K562 (cell line): ENCODE data around the gene SND1. TPM values are rescaled to one million over a fixed set of nuclear protein-coding genes. Genes with fewer than 3 reads are reported as not detected.
A peak's percentile ranks its signal among the peaks of the same experiment; 100 is the strongest.

Source experiments
- ATAC-seq: fragments of 200-7000 bp; cut with Tn5 transposase; 3 replicates; pipeline ENCODE4 v1.9.1; 2020; ENCODE audit warnings: moderate library complexity
- BruUV-seq: library from RNA; stranded (reverse); fragments of 400-500 nt; replicated peaks from 2 replicates; lab custom pipeline; 2021; lab: Mats Ljungman, UMichigan
- CTCF ChIA-PET: fragments of 300-600 bp; formaldehyde crosslinking; extraction: SDS; loops from one replicate; lab custom pipeline; 2021; ENCODE audit warnings: low intra/inter-chr PET ratio; lab: Yijun Ruan, JAX
- POLR2A ChIA-PET: fragments of 300-600, 350-650 bp; sonication (Branson Sonifier 250); formaldehyde crosslinking; extraction: SDS; loops from one replicate; lab custom pipeline; 2021; ENCODE audit warnings: antibody characterized with exemption, inconsistent platforms; lab: Yijun Ruan, JAX
- DNase-seq, 4 experiments: peaks; one replicate each; pipeline versions ENCODE4 v3.0.0 to v3.0.0-alpha.2; 2011 to 2018; ENCODE audit warnings: low spot score in 3 of 4, mixed read lengths in 3 of 4; ENCODE audit errors: extremely low read depth in 1 of 4
- FAIRE-seq: peaks from 2 replicates; lab custom pipeline; 2011; peaks lifted over from hg19 to GRCh38; lab: Jason Lieb, UNC
- H2AFZ ChIP-seq: 2 replicates; pipeline ENCODE4 v1.6.0; 2011; ENCODE audit warnings: low read depth, low read length, control low read depth, inconsistent platforms
- H3K27ac ChIP-seq: fragments of 200-600 bp; 3 replicates; pipeline ENCODE4 v1.8.0; 2011; ENCODE audit warnings: low read depth, mild to moderate bottlenecking, control low read depth, inconsistent platforms, low read length, moderate library complexity, mixed read lengths; ENCODE audit errors: extremely low read depth
- H3K27me3 ChIP-seq, 2 experiments: fragments of 300-600 bp in 1 of 2; 2 replicates in 1 of 2; 3 replicates in 1 of 2; pipeline versions ENCODE4 v1.6.0 to v1.8.0; 2011; ENCODE audit warnings: inconsistent platforms in 2 of 2, low read length in 2 of 2, mild to moderate bottlenecking in 1 of 2, mixed read lengths in 1 of 2, moderate library complexity in 1 of 2; ENCODE audit not compliant: control insufficient read depth in 2 of 2, insufficient read depth in 2 of 2
- H3K36me3 ChIP-seq: fragments of 300-600 bp; 3 replicates; pipeline ENCODE4 v1.8.0; 2011; ENCODE audit warnings: mild to moderate bottlenecking, low read length, inconsistent platforms; ENCODE audit not compliant: control insufficient read depth, insufficient read depth
- H3K4me1 ChIP-seq, 2 experiments: fragments of 200-600 bp in 1 of 2; replicated peaks in 1 of 2; 2 replicates in 1 of 2; 3 replicates in 1 of 2; pipeline versions ENCODE4 v1.5.1 to v1.8.0; 2011; ENCODE audit warnings: inconsistent platforms in 2 of 2, low read length in 2 of 2, mild to moderate bottlenecking in 1 of 2, mixed read lengths in 1 of 2, moderate library complexity in 1 of 2; ENCODE audit not compliant: control insufficient read depth in 2 of 2, insufficient read depth in 2 of 2
- H3K4me2 ChIP-seq: 2 replicates; pipeline ENCODE4 v1.6.1; 2011; ENCODE audit warnings: low read length, control low read depth, inconsistent platforms, mixed read lengths; ENCODE audit not compliant: insufficient read depth
- H3K4me3 ChIP-seq: fragments of 200-600 bp; sonication (generic), shearing (Covaris generic); 2 replicates; pipeline ENCODE4 v1.5.1; 2016; ENCODE audit warnings: control low read depth, inconsistent platforms
- H3K79me2 ChIP-seq: fragments of 200-600 bp; 3 replicates; pipeline ENCODE4 v1.8.0; 2011; ENCODE audit warnings: low read length, inconsistent platforms; ENCODE audit not compliant: control insufficient read depth, insufficient read depth
- H3K9ac ChIP-seq, 2 experiments: 2 replicates each; pipeline versions ENCODE4 v1.6.0 to v1.6.1; 2011; ENCODE audit warnings: low read depth in 2 of 2, low read length in 2 of 2, control low read depth in 1 of 2, inconsistent platforms in 1 of 2, mild to moderate bottlenecking in 1 of 2, mixed read lengths in 1 of 2; ENCODE audit not compliant: insufficient read depth in 1 of 2
- H3K9me1 ChIP-seq: one replicate; pipeline ENCODE4 v1.6.0; 2011; ENCODE audit warnings: inconsistent platforms, mild to moderate bottlenecking, low read length, moderate library complexity; ENCODE audit not compliant: control insufficient read depth, insufficient read depth
- H3K9me3 ChIP-seq: replicated peaks from 2 replicates; pipeline ENCODE4 v1.5.1; 2011; ENCODE audit warnings: low read depth, low read length, inconsistent platforms; ENCODE audit not compliant: control insufficient read depth, insufficient read depth
- H4K20me1 ChIP-seq: replicated peaks from 2 replicates; pipeline ENCODE4 v1.6.1; 2011; ENCODE audit warnings: low read length, inconsistent platforms, mixed read lengths; ENCODE audit not compliant: control insufficient read depth, insufficient read depth
- ATF3 ChIP-seq, 2 experiments: fragments of 450-650 bp in 1 of 2; sonication (generic) in 1 of 2; formaldehyde crosslinking in 1 of 2; IDR thresholded peaks in 1 of 2; conservative IDR thresholded peaks in 1 of 2; 2 replicates each; pipeline versions ENCODE4 v1.6.1 to v1.8.1; 2016 to 2023; ENCODE audit warnings: mild to moderate bottlenecking in 2 of 2, moderate library complexity in 2 of 2, inconsistent platforms in 1 of 2, missing genetic modification reagents in 1 of 2
- BMI1 ChIP-seq: fragments of 150-350 bp; IDR thresholded peaks from 2 replicates; pipeline ENCODE4 v1.6.1; 2014; ENCODE audit warnings: low read length
- CREB3 ChIP-seq: fragments of 450-650 bp; conservative IDR thresholded peaks from 2 replicates; pipeline ENCODE4 v1.6.1; 2016; ENCODE audit warnings: missing genetic modification characterization, low read depth, mild to moderate bottlenecking, missing compliant biosample characterization, moderate library complexity
- KLF6 ChIP-seq: fragments of 250-450 bp; sonication (Bioruptor Pico); IDR thresholded peaks from 2 replicates; pipeline ENCODE4 v1.4.0; 2020; ENCODE audit warnings: mild to moderate bottlenecking, moderate library complexity, borderline replicate concordance
- PTTG1 ChIP-seq: fragments of 450-650 bp; IDR thresholded peaks from 2 replicates; pipeline ENCODE4 v1.6.1; 2016; ENCODE audit warnings: low read depth, mild to moderate bottlenecking, missing genetic modification characterization, missing compliant biosample characterization
- RBM22 ChIP-seq: fragments of 200-400 bp; formaldehyde crosslinking; IDR thresholded peaks from 2 replicates; pipeline ENCODE4 v1.6.1; 2018; ENCODE audit warnings: low read length, low read depth; ENCODE audit not compliant: poor library complexity, severe bottlenecking
- SMARCB1 ChIP-seq: IDR thresholded peaks from 2 replicates; pipeline ENCODE4 v1.6.1; 2011; ENCODE audit warnings: improper control_type of control experiment, low read depth; ENCODE audit not compliant: insufficient read length
- WGBS: fragments of 100-300 bp; shearing (Covaris generic); methylation state at CpG from one replicate; pipeline ENCODE4 v1.1.6; 2016; ENCODE audit warnings: low coverage, mixed read lengths; ENCODE audit not compliant: insufficient coverage; ENCODE audit errors: missing lambda C conversion rate; 5-methylcytosine and 5-hydroxymethylcytosine counted together
- in situ Hi-C: fragments of 300-500 bp; cut with MboI; formaldehyde crosslinking; loops from 4 replicates; pipeline ENCODE4 v1.15.0; 2018; ENCODE audit warnings: inconsistent platforms, mixed read lengths
- intact Hi-C: fragments of 100-400 bp; cut with micrococcal nuclease; formaldehyde crosslinking; loops from 2 replicates; pipeline ENCODE4 v1.14.2; 2022
- polyA plus RNA-seq, 8 experiments: library from polyadenylated mRNA; depleted of rRNA in 4 of 8; stranded (reverse) in 5 of 8; unstranded in 3 of 8; fragments of >200 nt; fragmentation: Nextera tagmentation in 2 of 8; fragmentation: Illumina TruSeq in 1 of 8; extraction: Ambion mirVana in 2 of 8; extraction: Trizol in 1 of 8; gene quantifications; 2 replicates each; pipeline versions ENCODE4 v1.2.1 to v1.2.3, GENCODE V29; 2011 to 2014; ENCODE audit warnings: inconsistent platforms in 1 of 8, missing spikeins in 1 of 8
- total RNA-seq, 7 experiments: library from RNA; depleted of rRNA in 6 of 7; stranded (reverse); fragments of >200 nt in 6 of 7; fragmentation: Illumina TruSeq in 2 of 7; extraction: Trizol in 2 of 7; gene quantifications; 2 replicates each; pipeline versions ENCODE4 v1.2.1 to v1.2.3, GENCODE V29; 2011 to 2021; ENCODE audit warnings: low replicate concordance in 1 of 7

Gene SND1
- total and polyA plus RNA-seq, 9 of the 15 experiments (the other 6 are each of a cell fraction or from before 2014, with no cell fraction given): 46.5 to 307 (median 191) TPM

GRCh38 chr7:127828843-127829500, 177.0 kb downstream of the SND1 start (continued):
- no peak for TF ChIP-seq ATF3 (IDR thresholded peaks at IDR 0.05)
- no peak for TF ChIP-seq ATF3 (CRISPR knock-in tag; conservative IDR thresholded peaks at IDR 0.05)
- TF ChIP-seq BMI1: no peak
- no peak for TF ChIP-seq CREB3 (tag)
- no peak for TF ChIP-seq KLF6 (CRISPR knock-in tag)

- intact Hi-C loops: no loop called here
- Histone ChIP-seq H3K27me3 (no peaks in the 10 kb centered on the region), H3K79me2 (peaks cover 41% of the 10 kb centered on the region), H3K4me2 (no peak overlapping the region), H3K4me1 (no peaks in the 10 kb centered on the region), H3K4me3 (no peak overlapping the region), H3K36me3 (peaks cover 40% of the 10 kb centered on the region; the same call in 2 of the 3 replicates), H3K9me1 (no peaks in the 10 kb centered on the region), H3K9ac (no peak overlapping the region), H2AFZ (no peak overlapping the region), H3K27ac (no peak overlapping the region), H4K20me1 (no peaks in the 10 kb centered on the region), H3K9me3 (peaks cover 2% of the 10 kb centered on the region; the same call in 1 of the 2 replicates)
- in situ Hi-C loops: no loop called here
- BruUV-seq: no TSS peak
- ChIA-PET POLR2A (interaction anchor here (0.5 to 0.7 kb wide), 2 partner anchors 8 to 152 kb away, joined by 4 read pairs; no protein-coding TSS in a partner anchor), CTCF (no interaction called here)
- FAIRE-seq (no peak), ATAC-seq (0 out of 3 replicates have a peak, but pooled peaks have one; percentile 23), DNase-seq (no peak)
- WGBS: 93% methylated on average over 5 of the region's 5 CpGs
- TF ChIP-seq SMARCB1 (no peak), PTTG1 (tag) (0 out of 2 replicates have a peak, but pooled peaks have one; percentile 17), RBM22 (peak; percentile 19)
These were observed 179.6 kb downstream of the SND1 start for GRCh38 chr7:127831318-127832219.
